ENCODE data around the gene LGALS9. TPM values are rescaled to one million over a fixed set of nuclear protein-coding genes. Genes with fewer than 3 reads are reported as not detected.
A peak's percentile ranks its signal among the peaks of the same experiment; 100 is the strongest.

Gene LGALS9
- total and polyA plus RNA-seq, 9 of the 15 experiments (the other 6 are each of a cell fraction or from before 2014, with no cell fraction given), result 0.45 to 6.9 (median 2.8) TPM

DNA sequence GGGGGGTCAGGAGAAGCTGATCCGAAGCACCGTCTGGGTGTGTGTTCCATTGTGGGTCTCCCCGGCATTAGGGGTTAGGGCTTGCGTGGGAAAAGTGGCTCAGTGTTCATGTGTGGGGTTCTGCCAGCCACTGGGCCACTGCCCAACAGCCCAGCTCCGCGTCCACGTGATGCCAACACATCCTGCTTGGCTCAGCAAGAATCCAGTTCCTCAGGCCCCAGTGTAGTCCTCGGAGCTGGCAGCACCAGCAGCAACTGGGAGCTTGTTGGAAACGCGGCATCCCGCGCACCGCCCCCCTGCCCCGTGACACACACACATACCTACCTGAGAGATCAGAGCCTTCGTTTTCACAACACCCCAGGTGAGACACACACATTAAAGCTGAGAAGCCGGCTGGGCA, 18.9 kb downstream of the LGALS9 start:
- no peaks in the 10 kb centered on the region for H3K36me3 ChIP-seq (ENCODE audit: control insufficient read depth, insufficient read depth, low read length)
- H3K4me2 ChIP-seq (ENCODE audit: insufficient read depth, low read length), result no peak overlapping the region
- POLR2A ChIA-PET, result interaction anchor here (0.6 kb wide), 1 partner anchor 316 kb away, joined by 4 read pairs; no protein-coding TSS in a partner anchor
- H4K20me1 ChIP-seq (replicated peaks; ENCODE audit: control insufficient read depth, insufficient read depth, low read length), result no peaks in the 10 kb centered on the region
- no peak for DNase-seq (ENCODE audit: extremely low read depth in 1 of 4, low spot score in 3 of 4)
- intact Hi-C loops (cut with micrococcal nuclease), result loop anchor here (2.0 to 5.0 kb wide), 2 partner anchors 298 to 413 kb away; no protein-coding TSS in a partner anchor
- H3K27me3 ChIP-seq (ENCODE audit: control insufficient read depth in 2 of 2, insufficient read depth in 2 of 2, low read length in 2 of 2), result no peaks in the 10 kb centered on the region
- H3K4me1 ChIP-seq (replicated peaks in 1 of 2; ENCODE audit: control insufficient read depth in 2 of 2, insufficient read depth in 2 of 2, low read length in 2 of 2), result peaks cover 17 to 34% of the 10 kb centered on the region in 2 experiments; a peak in 4 of 5 replicates
- 92% methylated on average over 14 of the region's 16 CpGs for WGBS (ENCODE audit: insufficient coverage, low coverage, missing lambda C conversion rate)
- ATAC-seq, result no peak
- no peak for FAIRE-seq
- no peak overlapping the region for H2AFZ ChIP-seq (ENCODE audit: low read depth, low read length)
- H3K9ac ChIP-seq (ENCODE audit: insufficient read depth in 1 of 2, low read depth in 2 of 2, low read length in 2 of 2), result peak overlapping the region in 1 of 2 experiments; percentile 26; a peak in 1 of 4 replicates
- H3K79me2 ChIP-seq (ENCODE audit: control insufficient read depth, insufficient read depth, low read length), result no peaks in the 10 kb centered on the region
- no peak overlapping the region for H3K4me3 ChIP-seq
- H3K27ac ChIP-seq (ENCODE audit: extremely low read depth, low read depth, low read length), result no peak overlapping the region
- H3K9me3 ChIP-seq (replicated peaks; ENCODE audit: control insufficient read depth, insufficient read depth, low read depth, low read length), result no peaks in the 10 kb centered on the region
- BruUV-seq (replicated peaks), result no TSS peak
- CTCF ChIA-PET (ENCODE audit: low intra/inter-chr PET ratio), result interaction anchor here (1.3 to 3.0 kb wide), 2 partner anchors 40 to 47 kb away, joined by 3 to 24 read pairs; no protein-coding TSS in a partner anchor
- in situ Hi-C loops (cut with MboI), result loop anchor here (5.0 to 10.0 kb wide), 2 partner anchors 43 to 415 kb away; no protein-coding TSS in a partner anchor
- H3K9me1 ChIP-seq (ENCODE audit: control insufficient read depth, insufficient read depth, low read length), result no peaks in the 10 kb centered on the region
- TF ChIP-seq, protein P1, sequence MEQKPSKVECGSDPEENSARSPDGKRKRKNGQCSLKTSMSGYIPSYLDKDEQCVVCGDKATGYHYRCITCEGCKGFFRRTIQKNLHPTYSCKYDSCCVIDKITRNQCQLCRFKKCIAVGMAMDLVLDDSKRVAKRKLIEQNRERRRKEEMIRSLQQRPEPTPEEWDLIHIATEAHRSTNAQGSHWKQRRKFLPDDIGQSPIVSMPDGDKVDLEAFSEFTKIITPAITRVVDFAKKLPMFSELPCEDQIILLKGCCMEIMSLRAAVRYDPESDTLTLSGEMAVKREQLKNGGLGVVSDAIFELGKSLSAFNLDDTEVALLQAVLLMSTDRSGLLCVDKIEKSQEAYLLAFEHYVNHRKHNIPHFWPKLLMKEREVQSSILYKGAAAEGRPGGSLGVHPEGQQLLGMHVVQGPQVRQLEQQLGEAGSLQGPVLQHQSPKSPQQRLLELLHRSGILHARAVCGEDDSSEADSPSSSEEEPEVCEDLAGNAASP (IDR thresholded peaks at IDR 0.05), result no peak
- TF ChIP-seq, protein P2, sequence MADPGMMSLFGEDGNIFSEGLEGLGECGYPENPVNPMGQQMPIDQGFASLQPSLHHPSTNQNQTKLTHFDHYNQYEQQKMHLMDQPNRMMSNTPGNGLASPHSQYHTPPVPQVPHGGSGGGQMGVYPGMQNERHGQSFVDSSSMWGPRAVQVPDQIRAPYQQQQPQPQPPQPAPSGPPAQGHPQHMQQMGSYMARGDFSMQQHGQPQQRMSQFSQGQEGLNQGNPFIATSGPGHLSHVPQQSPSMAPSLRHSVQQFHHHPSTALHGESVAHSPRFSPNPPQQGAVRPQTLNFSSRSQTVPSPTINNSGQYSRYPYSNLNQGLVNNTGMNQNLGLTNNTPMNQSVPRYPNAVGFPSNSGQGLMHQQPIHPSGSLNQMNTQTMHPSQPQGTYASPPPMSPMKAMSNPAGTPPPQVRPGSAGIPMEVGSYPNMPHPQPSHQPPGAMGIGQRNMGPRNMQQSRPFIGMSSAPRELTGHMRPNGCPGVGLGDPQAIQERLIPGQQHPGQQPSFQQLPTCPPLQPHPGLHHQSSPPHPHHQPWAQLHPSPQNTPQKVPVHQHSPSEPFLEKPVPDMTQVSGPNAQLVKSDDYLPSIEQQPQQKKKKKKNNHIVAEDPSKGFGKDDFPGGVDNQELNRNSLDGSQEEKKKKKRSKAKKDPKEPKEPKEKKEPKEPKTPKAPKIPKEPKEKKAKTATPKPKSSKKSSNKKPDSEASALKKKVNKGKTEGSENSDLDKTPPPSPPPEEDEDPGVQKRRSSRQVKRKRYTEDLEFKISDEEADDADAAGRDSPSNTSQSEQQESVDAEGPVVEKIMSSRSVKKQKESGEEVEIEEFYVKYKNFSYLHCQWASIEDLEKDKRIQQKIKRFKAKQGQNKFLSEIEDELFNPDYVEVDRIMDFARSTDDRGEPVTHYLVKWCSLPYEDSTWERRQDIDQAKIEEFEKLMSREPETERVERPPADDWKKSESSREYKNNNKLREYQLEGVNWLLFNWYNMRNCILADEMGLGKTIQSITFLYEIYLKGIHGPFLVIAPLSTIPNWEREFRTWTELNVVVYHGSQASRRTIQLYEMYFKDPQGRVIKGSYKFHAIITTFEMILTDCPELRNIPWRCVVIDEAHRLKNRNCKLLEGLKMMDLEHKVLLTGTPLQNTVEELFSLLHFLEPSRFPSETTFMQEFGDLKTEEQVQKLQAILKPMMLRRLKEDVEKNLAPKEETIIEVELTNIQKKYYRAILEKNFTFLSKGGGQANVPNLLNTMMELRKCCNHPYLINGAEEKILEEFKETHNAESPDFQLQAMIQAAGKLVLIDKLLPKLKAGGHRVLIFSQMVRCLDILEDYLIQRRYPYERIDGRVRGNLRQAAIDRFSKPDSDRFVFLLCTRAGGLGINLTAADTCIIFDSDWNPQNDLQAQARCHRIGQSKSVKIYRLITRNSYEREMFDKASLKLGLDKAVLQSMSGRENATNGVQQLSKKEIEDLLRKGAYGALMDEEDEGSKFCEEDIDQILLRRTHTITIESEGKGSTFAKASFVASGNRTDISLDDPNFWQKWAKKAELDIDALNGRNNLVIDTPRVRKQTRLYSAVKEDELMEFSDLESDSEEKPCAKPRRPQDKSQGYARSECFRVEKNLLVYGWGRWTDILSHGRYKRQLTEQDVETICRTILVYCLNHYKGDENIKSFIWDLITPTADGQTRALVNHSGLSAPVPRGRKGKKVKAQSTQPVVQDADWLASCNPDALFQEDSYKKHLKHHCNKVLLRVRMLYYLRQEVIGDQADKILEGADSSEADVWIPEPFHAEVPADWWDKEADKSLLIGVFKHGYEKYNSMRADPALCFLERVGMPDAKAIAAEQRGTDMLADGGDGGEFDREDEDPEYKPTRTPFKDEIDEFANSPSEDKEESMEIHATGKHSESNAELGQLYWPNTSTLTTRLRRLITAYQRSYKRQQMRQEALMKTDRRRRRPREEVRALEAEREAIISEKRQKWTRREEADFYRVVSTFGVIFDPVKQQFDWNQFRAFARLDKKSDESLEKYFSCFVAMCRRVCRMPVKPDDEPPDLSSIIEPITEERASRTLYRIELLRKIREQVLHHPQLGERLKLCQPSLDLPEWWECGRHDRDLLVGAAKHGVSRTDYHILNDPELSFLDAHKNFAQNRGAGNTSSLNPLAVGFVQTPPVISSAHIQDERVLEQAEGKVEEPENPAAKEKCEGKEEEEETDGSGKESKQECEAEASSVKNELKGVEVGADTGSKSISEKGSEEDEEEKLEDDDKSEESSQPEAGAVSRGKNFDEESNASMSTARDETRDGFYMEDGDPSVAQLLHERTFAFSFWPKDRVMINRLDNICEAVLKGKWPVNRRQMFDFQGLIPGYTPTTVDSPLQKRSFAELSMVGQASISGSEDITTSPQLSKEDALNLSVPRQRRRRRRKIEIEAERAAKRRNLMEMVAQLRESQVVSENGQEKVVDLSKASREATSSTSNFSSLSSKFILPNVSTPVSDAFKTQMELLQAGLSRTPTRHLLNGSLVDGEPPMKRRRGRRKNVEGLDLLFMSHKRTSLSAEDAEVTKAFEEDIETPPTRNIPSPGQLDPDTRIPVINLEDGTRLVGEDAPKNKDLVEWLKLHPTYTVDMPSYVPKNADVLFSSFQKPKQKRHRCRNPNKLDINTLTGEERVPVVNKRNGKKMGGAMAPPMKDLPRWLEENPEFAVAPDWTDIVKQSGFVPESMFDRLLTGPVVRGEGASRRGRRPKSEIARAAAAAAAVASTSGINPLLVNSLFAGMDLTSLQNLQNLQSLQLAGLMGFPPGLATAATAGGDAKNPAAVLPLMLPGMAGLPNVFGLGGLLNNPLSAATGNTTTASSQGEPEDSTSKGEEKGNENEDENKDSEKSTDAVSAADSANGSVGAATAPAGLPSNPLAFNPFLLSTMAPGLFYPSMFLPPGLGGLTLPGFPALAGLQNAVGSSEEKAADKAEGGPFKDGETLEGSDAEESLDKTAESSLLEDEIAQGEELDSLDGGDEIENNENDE (IDR thresholded peaks at IDR 0.05; ENCODE audit: low read depth, low read length), result no peak
- TF ChIP-seq GTF2E2 (tag; IDR thresholded peaks at IDR 0.05), result no peak
- no peak for TF ChIP-seq SMARCA5 (IDR thresholded peaks at IDR 0.05)
- TF ChIP-seq RFX5 (IDR thresholded peaks at IDR 0.05; ENCODE audit: low read depth, low read length), result no peak
- no peak for TF ChIP-seq PHB (CRISPR knock-in tag; IDR thresholded peaks at IDR 0.05)
- no peak for TF ChIP-seq KLF10 (CRISPR knock-in tag; IDR thresholded peaks at IDR 0.05)
- TF ChIP-seq TAF1 (IDR thresholded peaks at IDR 0.05; ENCODE audit: control insufficient read depth, extremely low read depth, insufficient read depth, low read length, severe bottlenecking), result no peak
- TF ChIP-seq ZNF436 (CRISPR knock-in tag; IDR thresholded peaks at IDR 0.05), result no peak
- no peak for TF ChIP-seq CREB1 (IDR thresholded peaks at IDR 0.05)
- TF ChIP-seq CREB1 (CRISPR knock-in tag; IDR thresholded peaks at IDR 0.05), result no peak
